NCI-H1417 (cell line): ENCODE results near the gene KRTAP26-1.

Source experiments
- DNase-seq, 3 experiments: peaks; one replicate each; lab custom pipeline; 2025; lab: John Stamatoyannopoulos, UW

The KRTAP26-1 gene

DNA sequence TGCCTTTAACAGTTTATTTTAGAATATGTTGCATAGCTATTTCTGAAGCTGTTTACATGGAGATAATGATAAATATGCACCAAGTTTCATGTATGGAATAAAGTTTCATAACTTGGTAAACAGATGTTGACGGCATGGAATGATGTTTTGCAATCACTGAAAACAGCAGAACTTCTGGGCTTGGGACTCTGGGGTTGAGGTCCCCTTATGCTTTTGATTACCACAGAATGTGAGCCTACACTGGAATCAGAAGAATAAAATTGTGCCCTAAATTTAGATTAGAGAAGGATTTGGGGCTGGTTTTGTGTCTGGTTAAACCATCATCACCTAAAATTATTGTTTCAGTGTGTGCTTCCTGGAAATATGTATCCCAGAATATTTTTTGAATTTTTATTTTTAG is 48.5 kb downstream of the KRTAP26-1 start:
- no peak for DNase-seq

DNA sequence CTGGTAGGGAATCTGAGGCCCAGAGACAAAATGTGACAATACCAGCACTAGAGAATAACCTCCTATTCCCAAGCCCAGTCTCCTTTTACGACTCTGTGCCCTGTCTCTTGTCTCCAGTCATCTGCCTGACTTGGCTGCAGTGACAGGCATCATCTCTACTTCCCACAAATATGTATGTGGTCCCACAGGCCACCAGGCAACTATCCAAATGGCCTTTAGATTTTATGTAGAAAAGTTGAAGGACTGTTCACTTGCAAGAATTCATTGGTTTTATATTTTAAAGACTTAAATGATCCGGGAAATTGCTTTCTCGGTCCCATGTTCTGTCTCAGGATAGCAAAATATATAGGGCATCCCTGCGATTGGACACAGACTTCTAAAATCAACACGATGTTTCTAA is 49.0 kb downstream of the KRTAP26-1 start:
- DNase-seq: no peak

- no peak for DNase-seq
Measured at GRCh38 chr21:30269803-30270530, 50.1 kb downstream of the KRTAP26-1 start.
